ENCODE measurements around the gene CHSY1.
"Not testable (repeated sequence)": the region's sequence is repeated elsewhere in the genome, so short reads cannot be mapped to it uniquely, and the experiment has no call there.

Gene CHSY1

DNA sequence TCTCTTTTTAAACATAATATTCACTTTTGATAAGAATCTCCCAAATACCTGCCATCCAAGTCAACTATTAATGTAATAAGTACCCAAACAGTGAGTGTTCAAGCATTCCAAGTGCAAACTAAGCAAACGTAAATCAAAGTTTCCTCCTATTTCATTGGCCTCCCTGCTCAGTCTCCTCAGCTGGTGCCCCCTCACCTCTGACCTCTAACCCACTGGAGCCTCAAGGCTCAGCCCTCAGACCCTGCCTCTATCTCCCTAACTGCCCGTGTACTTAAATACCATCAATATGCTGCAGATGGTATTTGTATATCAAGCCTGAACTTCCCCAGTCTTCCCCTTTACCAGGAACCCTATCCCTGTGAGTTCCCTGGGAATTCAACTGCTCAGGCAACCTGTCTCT is 31.8 kb downstream of the CHSY1 start:
- no peaks in the 10 kb centered on the region for H3K27me3 ChIP-seq (ENCODE audit: insufficient read depth, low read length)
- no peak overlapping the region for H3K4me3 ChIP-seq (ENCODE audit: low read length)
- H3K36me3 ChIP-seq (ENCODE audit: insufficient read depth, low read length), result peaks cover 13% of the 10 kb centered on the region

GRCh38 chr15:101219441-101219840 is 32.4 kb downstream of the CHSY1 start:
- Histone ChIP-seq H2AFZ (ENCODE audit: low read depth, low read length) (no peak overlapping the region), H3K4me3 (ENCODE audit: low read length) (no peak overlapping the region), H3K4me1 (ENCODE audit: insufficient read depth, low read length) (no peaks in the 10 kb centered on the region), H3K36me3 (ENCODE audit: insufficient read depth, low read length) (peaks cover 15% of the 10 kb centered on the region), H3K9me3 (ENCODE audit: low read length) (peaks cover 2% of the 10 kb centered on the region), H3K27me3 (ENCODE audit: insufficient read depth, low read length) (no peaks in the 10 kb centered on the region)

More for the DNA sequence above, 31.8 kb downstream of the CHSY1 start:
- H3K9me3 ChIP-seq (ENCODE audit: low read length), result peaks cover 4% of the 10 kb centered on the region
- H3K4me1 ChIP-seq (ENCODE audit: insufficient read depth, low read length), result no peaks in the 10 kb centered on the region
- H2AFZ ChIP-seq (ENCODE audit: low read depth, low read length), result no peak overlapping the region

- H3K36me3 ChIP-seq (ENCODE audit: insufficient read depth, low read length), result peaks cover 15% of the 10 kb centered on the region
- H3K27me3 ChIP-seq (ENCODE audit: insufficient read depth, low read length), result no peaks in the 10 kb centered on the region
These were observed 34.4 kb downstream of the CHSY1 start for GRCh38 chr15:101217446-101217845.

DNA sequence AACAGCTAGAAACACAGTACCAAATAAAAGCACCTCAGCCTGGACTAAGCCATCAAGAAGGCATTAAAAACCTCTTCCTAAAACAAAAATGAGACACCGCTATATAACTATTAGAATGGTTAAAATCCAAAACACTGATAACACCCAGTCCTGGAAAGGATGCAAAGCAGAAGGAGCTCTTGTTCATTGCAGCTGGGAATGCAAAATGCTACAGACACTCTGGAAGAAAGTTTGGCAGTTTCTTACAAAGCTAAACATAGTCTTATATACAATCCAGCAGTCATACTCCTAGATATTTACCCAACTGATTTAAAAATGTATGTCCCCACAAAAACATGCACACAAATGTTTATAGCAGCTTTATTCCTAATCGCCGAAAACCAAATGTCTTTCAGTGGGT is 35.7 kb downstream of the CHSY1 start:
- Histone ChIP-seq H3K27me3 (ENCODE audit: insufficient read depth, low read length) (no peaks in the 10 kb centered on the region), H3K36me3 (ENCODE audit: insufficient read depth, low read length) (peaks cover 15% of the 10 kb centered on the region), H3K4me1 (ENCODE audit: insufficient read depth, low read length) (no peaks in the 10 kb centered on the region), H3K9me3 (ENCODE audit: low read length) (peaks cover 2% of the 10 kb centered on the region), H3K4me3 (ENCODE audit: low read length) (no peak overlapping the region), H2AFZ (ENCODE audit: low read depth, low read length) (no peak overlapping the region)

More at GRCh38 chr15:101217446-101217845, 34.4 kb downstream of the CHSY1 start:
- no peak overlapping the region for H3K4me3 ChIP-seq (ENCODE audit: low read length)
- no peak overlapping the region for H2AFZ ChIP-seq (ENCODE audit: low read depth, low read length)
- peaks cover 2% of the 10 kb centered on the region for H3K9me3 ChIP-seq (ENCODE audit: low read length)
- no peaks in the 10 kb centered on the region for H3K4me1 ChIP-seq (ENCODE audit: insufficient read depth, low read length)

DNA sequence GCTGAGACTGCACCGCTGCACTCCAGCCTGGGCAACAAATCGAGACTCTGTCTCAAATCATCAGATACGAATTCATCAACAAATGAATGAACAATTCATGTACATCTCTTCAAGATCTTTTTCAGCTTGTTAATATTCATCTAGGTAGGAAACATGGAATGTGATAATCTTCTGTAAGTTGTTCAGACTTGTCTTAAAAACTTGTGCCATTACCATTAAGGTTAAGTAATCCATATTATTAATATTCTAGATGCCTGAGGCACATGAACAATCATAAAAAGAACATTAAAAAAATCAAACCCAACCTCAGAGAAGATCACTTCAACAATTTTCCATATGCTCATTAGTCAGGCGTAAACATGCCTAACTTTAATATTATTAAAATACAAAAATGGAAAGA is 36.2 kb downstream of the CHSY1 start:
- peaks cover 15% of the 10 kb centered on the region for H3K36me3 ChIP-seq (ENCODE audit: insufficient read depth, low read length)
- no peaks in the 10 kb centered on the region for H3K27me3 ChIP-seq (ENCODE audit: insufficient read depth, low read length)
- no peak overlapping the region for H3K4me3 ChIP-seq (ENCODE audit: low read length)
- no peaks in the 10 kb centered on the region for H3K4me1 ChIP-seq (ENCODE audit: insufficient read depth, low read length)
- peaks cover 2% of the 10 kb centered on the region for H3K9me3 ChIP-seq (ENCODE audit: low read length)
- H2AFZ ChIP-seq (ENCODE audit: low read depth, low read length), result no peak overlapping the region

DNA sequence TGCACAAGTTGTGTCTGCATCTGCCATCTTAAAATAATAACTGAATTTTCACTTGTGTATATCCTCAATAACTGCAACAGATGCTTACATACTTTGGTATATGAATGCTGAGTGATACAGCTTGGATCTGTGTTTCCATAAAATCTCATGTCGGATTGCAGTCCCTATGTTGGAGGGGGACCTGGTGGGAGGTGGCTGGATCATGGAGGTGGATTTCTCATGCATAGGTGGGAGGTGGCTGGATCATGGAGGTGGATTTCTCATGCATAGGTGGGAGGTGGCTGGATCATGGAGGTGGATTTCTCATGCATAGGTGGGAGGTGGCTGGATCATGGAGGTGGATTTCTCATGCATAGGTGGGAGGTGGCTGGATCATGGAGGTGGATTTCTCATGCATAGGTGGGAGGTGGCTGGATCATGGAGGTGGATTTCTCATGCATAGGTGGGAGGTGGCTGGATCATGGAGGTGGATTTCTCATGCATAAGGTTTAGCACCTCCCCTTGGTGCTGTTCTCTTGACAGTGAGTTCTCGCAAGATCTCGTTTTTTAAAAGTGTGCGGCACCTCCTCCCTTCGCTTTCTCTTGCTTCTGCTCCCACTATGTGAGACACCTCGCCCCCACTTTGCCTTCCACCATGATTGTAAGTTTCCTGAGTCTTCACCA is 37.3 kb downstream of the CHSY1 start:
- not testable (repeated sequence) for H3K9me3 ChIP-seq (ENCODE audit: low read length); H3K27me3 ChIP-seq (ENCODE audit: insufficient read depth, low read length); H3K4me3 ChIP-seq (ENCODE audit: low read length); H2AFZ ChIP-seq (ENCODE audit: low read depth, low read length); H3K4me1 ChIP-seq (ENCODE audit: insufficient read depth, low read length)
- H3K36me3 ChIP-seq (ENCODE audit: insufficient read depth, low read length), result peaks cover 15% of the 10 kb centered on the region

GRCh38 chr15:101213570-101213969 is 38.3 kb downstream of the CHSY1 start:
- H2AFZ ChIP-seq (ENCODE audit: low read depth, low read length), result no peak overlapping the region
- H3K36me3 ChIP-seq (ENCODE audit: insufficient read depth, low read length), result peaks cover 15% of the 10 kb centered on the region
- H3K27me3 ChIP-seq (ENCODE audit: insufficient read depth, low read length), result no peaks in the 10 kb centered on the region
- H3K9me3 ChIP-seq (ENCODE audit: low read length), result peaks cover 2% of the 10 kb centered on the region
- H3K4me3 ChIP-seq (ENCODE audit: low read length), result no peak overlapping the region
- peaks cover 8% of the 10 kb centered on the region for H3K4me1 ChIP-seq (ENCODE audit: insufficient read depth, low read length)

- no peaks in the 10 kb centered on the region for H3K27me3 ChIP-seq (ENCODE audit: insufficient read depth, low read length)
- peaks cover 8% of the 10 kb centered on the region for H3K4me1 ChIP-seq (ENCODE audit: insufficient read depth, low read length)
- H2AFZ ChIP-seq (ENCODE audit: low read depth, low read length), result no peak overlapping the region
- H3K9me3 ChIP-seq (ENCODE audit: low read length), result peaks cover 2% of the 10 kb centered on the region
- peaks cover 13% of the 10 kb centered on the region for H3K36me3 ChIP-seq (ENCODE audit: insufficient read depth, low read length)
- no peak overlapping the region for H3K4me3 ChIP-seq (ENCODE audit: low read length)
These were observed 38.7 kb downstream of the CHSY1 start for GRCh38 chr15:101213147-101213546.

GRCh38 chr15:101211897-101212296 is 40.0 kb downstream of the CHSY1 start:
- Histone ChIP-seq H3K4me1 (ENCODE audit: insufficient read depth, low read length) (peaks cover 8% of the 10 kb centered on the region), H2AFZ (ENCODE audit: low read depth, low read length) (no peak overlapping the region), H3K36me3 (ENCODE audit: insufficient read depth, low read length) (peaks cover 6% of the 10 kb centered on the region), H3K4me3 (ENCODE audit: low read length) (no peak overlapping the region), H3K27me3 (ENCODE audit: insufficient read depth, low read length) (no peaks in the 10 kb centered on the region), H3K9me3 (ENCODE audit: low read length) (no peaks in the 10 kb centered on the region)

DNA sequence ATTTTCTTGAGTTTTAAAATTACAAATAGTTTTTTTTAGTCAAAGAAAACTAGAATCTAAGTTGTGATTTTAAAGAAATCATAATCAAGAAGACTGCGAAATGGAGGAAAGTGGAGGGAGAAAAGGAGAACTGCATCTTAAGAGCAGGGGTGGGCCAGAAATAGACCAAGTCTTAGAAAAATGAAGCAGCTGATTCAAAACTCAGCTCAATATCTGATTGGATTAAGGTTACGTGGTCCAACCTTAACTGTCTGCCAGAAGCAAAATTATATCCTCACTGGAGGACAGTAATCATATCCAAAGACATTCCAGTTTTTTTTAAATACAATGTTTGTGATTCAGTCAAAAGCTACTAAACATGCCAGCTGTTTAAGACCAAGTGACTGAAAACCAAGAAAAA is 41.4 kb downstream of the CHSY1 start:
- H3K27me3 ChIP-seq (ENCODE audit: insufficient read depth, low read length), result no peaks in the 10 kb centered on the region
- H2AFZ ChIP-seq (ENCODE audit: low read depth, low read length), result no peak overlapping the region
- peaks cover 8% of the 10 kb centered on the region for H3K4me1 ChIP-seq (ENCODE audit: insufficient read depth, low read length)
- H3K4me3 ChIP-seq (ENCODE audit: low read length), result no peak overlapping the region
- H3K9me3 ChIP-seq (ENCODE audit: low read length), result no peaks in the 10 kb centered on the region
- peaks cover 8% of the 10 kb centered on the region for H3K36me3 ChIP-seq (ENCODE audit: insufficient read depth, low read length)

GRCh38 chr15:101210058-101210457 is 41.8 kb downstream of the CHSY1 start:
- Histone ChIP-seq H3K36me3 (ENCODE audit: insufficient read depth, low read length) (peaks cover 8% of the 10 kb centered on the region), H2AFZ (ENCODE audit: low read depth, low read length) (no peak overlapping the region), H3K9me3 (ENCODE audit: low read length) (no peaks in the 10 kb centered on the region), H3K27me3 (ENCODE audit: insufficient read depth, low read length) (no peaks in the 10 kb centered on the region), H3K4me1 (ENCODE audit: insufficient read depth, low read length) (peaks cover 8% of the 10 kb centered on the region), H3K4me3 (ENCODE audit: low read length) (no peak overlapping the region)

DNA sequence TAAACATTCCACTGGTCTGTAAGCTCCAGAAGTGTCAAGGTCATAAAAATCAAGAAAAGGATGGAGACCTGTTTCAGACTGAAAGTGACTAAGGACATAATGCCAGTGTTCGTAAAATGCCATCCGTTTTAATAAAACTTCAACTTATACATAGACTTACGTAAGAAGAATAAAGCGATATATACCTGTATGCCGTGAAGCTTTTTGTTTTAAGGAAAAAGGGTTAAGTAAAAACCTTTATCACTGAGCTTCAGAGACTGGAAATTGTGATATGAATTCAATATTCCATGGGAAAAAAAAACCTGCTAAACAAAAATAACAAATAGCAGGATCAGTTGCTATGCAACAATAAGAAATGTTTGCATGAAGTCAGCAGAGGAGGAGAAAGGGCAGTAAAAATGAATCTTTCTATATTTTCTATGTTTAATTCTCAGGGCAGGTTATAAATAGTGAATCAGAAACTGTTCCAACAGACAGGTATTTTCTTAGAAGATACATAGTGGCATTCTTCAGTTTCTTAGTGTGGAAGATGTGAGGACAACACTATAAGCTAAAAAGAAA is 42.5 kb downstream of the CHSY1 start:
- Histone ChIP-seq H3K4me3 (ENCODE audit: low read length) (no peak overlapping the region), H3K4me1 (ENCODE audit: insufficient read depth, low read length) (peaks cover 8% of the 10 kb centered on the region), H3K27me3 (ENCODE audit: insufficient read depth, low read length) (no peaks in the 10 kb centered on the region), H3K36me3 (ENCODE audit: insufficient read depth, low read length) (peaks cover 5% of the 10 kb centered on the region), H3K9me3 (ENCODE audit: low read length) (no peaks in the 10 kb centered on the region), H2AFZ (ENCODE audit: low read depth, low read length) (no peak overlapping the region)

GRCh38 chr15:101207867-101208288 is 44.0 kb downstream of the CHSY1 start:
- Histone ChIP-seq H3K36me3 (ENCODE audit: insufficient read depth, low read length) (peaks cover 3% of the 10 kb centered on the region), H3K4me1 (ENCODE audit: insufficient read depth, low read length) (peaks cover 11% of the 10 kb centered on the region), H3K4me3 (ENCODE audit: low read length) (no peak overlapping the region), H3K27me3 (ENCODE audit: insufficient read depth, low read length) (no peaks in the 10 kb centered on the region), H3K9me3 (ENCODE audit: low read length) (no peaks in the 10 kb centered on the region), H2AFZ (ENCODE audit: low read depth, low read length) (no peak overlapping the region)

- H3K9me3 ChIP-seq (ENCODE audit: low read length), result no peaks in the 10 kb centered on the region
- peaks cover 3% of the 10 kb centered on the region for H3K36me3 ChIP-seq (ENCODE audit: insufficient read depth, low read length)
- peaks cover 19% of the 10 kb centered on the region for H3K4me1 ChIP-seq (ENCODE audit: insufficient read depth, low read length)
- H3K4me3 ChIP-seq (ENCODE audit: low read length), result no peak overlapping the region
- no peaks in the 10 kb centered on the region for H3K27me3 ChIP-seq (ENCODE audit: insufficient read depth, low read length)
- no peak overlapping the region for H2AFZ ChIP-seq (ENCODE audit: low read depth, low read length)
These were observed 45.7 kb downstream of the CHSY1 start for GRCh38 chr15:101206176-101206591.
